HepG2 (cell line): ENCODE data around the gene TMEM39A. TPM values are rescaled to one million over a fixed set of nuclear protein-coding genes. Genes with fewer than 3 reads are reported as not detected.

ENCODE experiments used
- ATAC-seq: fragments of 200-7000 bp; cut with Tn5 transposase; 3 replicates; pipeline ENCODE4 v1.9.1; 2020; ENCODE audit warnings: mild to moderate bottlenecking, moderate library complexity
- BruUV-seq: library from RNA; stranded (reverse); fragments of 400-500 nt; replicated peaks from 2 replicates; lab custom pipeline; 2021; lab: Mats Ljungman, UMichigan
- CTCF ChIA-PET: fragments of 300-600 bp; formaldehyde crosslinking; extraction: SDS; loops from one replicate; lab custom pipeline; 2021; ENCODE audit warnings: low total read pairs, inconsistent platforms, low intra/inter-chr PET ratio; lab: Yijun Ruan, JAX
- POLR2A ChIA-PET: fragments of 350-600 bp; sonication (Branson Sonifier 250); formaldehyde crosslinking; loops from one replicate; lab custom pipeline; 2020; ENCODE audit warnings: antibody characterized with exemption, inconsistent platforms; lab: Yijun Ruan, JAX
- DNase-seq: peaks from one replicate; pipeline ENCODE4 v3.0.0-alpha.2; 2015; ENCODE audit warnings: low spot score
- FAIRE-seq: peaks from 3 replicates; lab custom pipeline; 2011; peaks lifted over from hg19 to GRCh38; lab: Jason Lieb, UNC
- H2AFZ ChIP-seq: one replicate; pipeline ENCODE4 v1.6.1; 2011; ENCODE audit warnings: low read length, inconsistent platforms
- H3K27ac ChIP-seq: fragments of 300-600 bp; 3 replicates; pipeline ENCODE4 v1.8.0; 2011; ENCODE audit warnings: mixed run types, mild to moderate bottlenecking, mixed read lengths, low read length, inconsistent platforms; ENCODE audit not compliant: insufficient read depth; ENCODE audit errors: extremely low read length
- H3K27me3 ChIP-seq, 2 experiments: fragments of 200-600 bp in 1 of 2; 2 replicates in 1 of 2; 3 replicates in 1 of 2; pipeline versions ENCODE4 v1.6.0 to v1.8.0; 2011; ENCODE audit warnings: low read length in 2 of 2, mild to moderate bottlenecking in 2 of 2, moderate library complexity in 2 of 2, inconsistent platforms in 1 of 2; ENCODE audit not compliant: insufficient read depth in 2 of 2, control insufficient read depth in 1 of 2
- H3K36me3 ChIP-seq, 2 experiments: fragments of 200-600 bp in 1 of 2; replicated peaks in 1 of 2; 2 replicates in 1 of 2; 3 replicates in 1 of 2; pipeline versions ENCODE4 v1.5.1 to v1.8.0; 2011; ENCODE audit warnings: low read length in 2 of 2, inconsistent platforms in 1 of 2; ENCODE audit not compliant: insufficient read depth in 2 of 2, control insufficient read depth in 1 of 2
- H3K4me1 ChIP-seq: 2 replicates; pipeline ENCODE4 v1.5.1; 2012; ENCODE audit warnings: low read length, inconsistent platforms; ENCODE audit not compliant: insufficient read depth
- H3K4me2 ChIP-seq: 2 replicates; pipeline ENCODE4 v1.6.0; 2011; ENCODE audit warnings: low read depth, low read length, inconsistent platforms
- H3K4me3 ChIP-seq, 3 experiments: fragments of 200-600 bp in 1 of 3; sonication (generic), shearing (Covaris generic) in 1 of 3; replicated peaks in 1 of 3; 2 replicates each; pipeline ENCODE4 v1.5.1; 2011 to 2016; ENCODE audit warnings: low read length in 3 of 3, inconsistent platforms in 2 of 3, low read depth in 2 of 3, mild to moderate bottlenecking in 2 of 3, control low read depth in 1 of 3, mixed read lengths in 1 of 3; ENCODE audit not compliant: insufficient read depth in 1 of 3
- H3K79me2 ChIP-seq: one replicate; pipeline ENCODE4 v1.6.1; 2011; ENCODE audit warnings: low read length, inconsistent platforms; ENCODE audit not compliant: insufficient read depth
- H3K9ac ChIP-seq: 2 replicates; pipeline ENCODE4 v1.6.0; 2011; ENCODE audit warnings: mild to moderate bottlenecking, low read depth, low read length, inconsistent platforms; ENCODE audit not compliant: insufficient read depth
- H3K9me3 ChIP-seq: 2 replicates; pipeline ENCODE4 v1.5.1; 2012; ENCODE audit warnings: mild to moderate bottlenecking, low read length
- H4K20me1 ChIP-seq: 2 replicates; pipeline ENCODE4 v1.6.0; 2011; ENCODE audit warnings: inconsistent platforms, mild to moderate bottlenecking, low read length, moderate library complexity; ENCODE audit not compliant: insufficient read depth
- DMTF1 ChIP-seq: sonication (generic); formaldehyde crosslinking; IDR thresholded peaks from 2 replicates; pipeline ENCODE4 v1.4.0; 2020; ENCODE audit warnings: mild to moderate bottlenecking, missing genetic modification reagents
- HNF4G ChIP-seq, 2 experiments: sonication (generic) in 1 of 2; formaldehyde crosslinking in 1 of 2; IDR thresholded peaks; 2 replicates each; pipeline versions ENCODE4 v1.4.0 to v1.6.1; 2011 to 2020; ENCODE audit warnings: borderline replicate concordance in 2 of 2, low read depth in 2 of 2, mild to moderate bottlenecking in 2 of 2, low read length in 1 of 2, missing genetic modification reagents in 1 of 2, moderate library complexity in 1 of 2
- MED13 ChIP-seq: sonication (generic); formaldehyde crosslinking; IDR thresholded peaks from 2 replicates; pipeline ENCODE4 v1.5.0; 2020; ENCODE audit warnings: missing genetic modification reagents
- NFYC ChIP-seq: IDR thresholded peaks from 2 replicates; pipeline ENCODE4 v1.6.1; 2016; ENCODE audit warnings: missing genetic modification reagents, missing compliant biosample characterization
- PRPF4 ChIP-seq: fragments of 200-400 bp; formaldehyde crosslinking; IDR thresholded peaks from 2 replicates; pipeline ENCODE4 v1.6.1; 2016; ENCODE audit warnings: low read length, low read depth; ENCODE audit not compliant: poor library complexity, severe bottlenecking
- ZBTB7B ChIP-seq: sonication (generic); formaldehyde crosslinking; IDR thresholded peaks from 2 replicates; pipeline ENCODE4 v1.4.0; 2020; ENCODE audit warnings: missing genetic modification reagents
- ZNF317 ChIP-seq: sonication (generic); formaldehyde crosslinking; IDR thresholded peaks from 2 replicates; pipeline ENCODE4 v1.5.0; 2020; ENCODE audit warnings: mild to moderate bottlenecking, missing genetic modification reagents
- ZNF543 ChIP-seq: sonication (generic); formaldehyde crosslinking; IDR thresholded peaks from 2 replicates; pipeline ENCODE4 v1.4.0; 2020; ENCODE audit warnings: mild to moderate bottlenecking, missing genetic modification reagents
- WGBS: methylation state at CpG from one replicate; pipeline ENCODE4 v1.1.6; 2017; ENCODE audit warnings: low lambda C conversion rate; 5-methylcytosine and 5-hydroxymethylcytosine counted together
- in situ Hi-C: cut with HindIII; loops from 2 replicates; pipeline ENCODE4 v1.10.0; 2017; ENCODE audit warnings: low pct_unique_long_range_greater_than_20kb; ENCODE audit not compliant: extremely low pct_ligation_motif_present
- intact Hi-C: fragments of 100-400 bp; cut with micrococcal nuclease; formaldehyde crosslinking; loops from one replicate; pipeline ENCODE4 v1.10.0; 2022; ENCODE audit not compliant: unreplicated experiment
- polyA plus RNA-seq, 8 experiments: library from polyadenylated mRNA; depleted of rRNA in 3 of 8; stranded (reverse) in 7 of 8; unstranded in 1 of 8; fragments of >200 nt; fragmentation: Illumina TruSeq in 4 of 8; extraction: Trizol in 4 of 8; gene quantifications; 2 replicates each; pipeline versions ENCODE4 v1.2.1 to v1.2.3, GENCODE V29; 2011 to 2016; ENCODE audit warnings: low read depth in 4 of 8, missing spikeins in 1 of 8, mixed read lengths in 1 of 8; ENCODE audit not compliant: insufficient read depth in 1 of 8
- total RNA-seq, 5 experiments: library from RNA; depleted of rRNA; stranded (reverse); fragments of >200 nt; fragmentation: Illumina TruSeq; extraction: Trizol; gene quantifications; 2 replicates each; pipeline ENCODE4 v1.2.3, GENCODE V29; 2016; ENCODE audit warnings: low read depth in 1 of 5

Gene TMEM39A
- total and polyA plus RNA-seq, 2 of the 13 experiments (the other 11 are each of a cell fraction or from before 2014, with no cell fraction given): 55.8 to 64.9 TPM

- DNase-seq: no peak
- ChIA-PET CTCF (no interaction called here), POLR2A (interaction anchor here (1.0 kb wide), 1 partner anchor 9 kb away, joined by 3 read pairs; the partner anchor contains the start of gene TIMMDC1)
- Histone ChIP-seq H3K4me2 (no peak overlapping the region), H3K9me3 (no peaks in the 10 kb centered on the region), H4K20me1 (no peaks in the 10 kb centered on the region), H3K27ac (no peak overlapping the region), H3K79me2 (no peaks in the 10 kb centered on the region), H3K4me3 (no peak overlapping the region), H3K4me1 (peaks cover 10% of the 10 kb centered on the region), H2AFZ (no peak overlapping the region), H3K36me3 (peaks cover 2 to 32% of the 10 kb centered on the region in 2 experiments; a peak in 4 of 5 replicates), H3K27me3 (no peaks in the 10 kb centered on the region), H3K9ac (no peak overlapping the region)
- 96% methylated on average over 4 of the region's 4 CpGs for WGBS
- BruUV-seq: no TSS peak
- intact Hi-C loops (no loop called here), in situ Hi-C loops (no loop called here)
- FAIRE-seq: no peak
- TF ChIP-seq PRPF4 (no peak), DMTF1 (CRISPR knock-in tag) (no peak), NFYC (CRISPR knock-in tag) (no peak), HNF4G (IDR thresholded peaks at IDR 0.05; ENCODE audit: borderline replicate concordance, low read depth, low read length) (no peak), HNF4G (CRISPR knock-in tag; IDR thresholded peaks at IDR 0.05; ENCODE audit: borderline replicate concordance, low read depth) (no peak), MED13 (CRISPR knock-in tag) (no peak), ZNF543 (CRISPR knock-in tag) (no peak), ZBTB7B (no peak), ZNF317 (no peak)
- no peak for ATAC-seq
Observed at GRCh38 chr3:119506631-119507030, 43.2 kb upstream of the TMEM39A start.
